GM12892 (cell line): ENCODE results near the gene EGF.

Experiments used
- POLR2A ChIP-seq: IDR thresholded peaks from 2 replicates; pipeline ENCODE4 v1.6.1; 2011; ENCODE audit warnings: low read depth, low read length, control low read depth
- TAF1 ChIP-seq: IDR thresholded peaks from 2 replicates; pipeline ENCODE4 v1.6.1; 2011; ENCODE audit warnings: low read depth, mild to moderate bottlenecking, control low read depth, low read length, borderline replicate concordance

GRCh38 chr4:110025056-110025455 is 112.4 kb downstream of the EGF start:
- TF ChIP-seq POLR2A = no peak
- TF ChIP-seq TAF1 = no peak
